Lower lobe of right lung (tissue), 2 donors: ENCODE results near the gene LYZ. TPM values are rescaled to one million over a fixed set of nuclear protein-coding genes. Genes with fewer than 3 reads are reported as not detected.
A peak's percentile ranks its signal among the peaks of the same experiment; 100 is the strongest.

Source experiments
- ATAC-seq, 2 donors: fragments of 200-7000 bp; cut with Tn5 transposase; one replicate each; pipeline ENCODE4 v1.9.1; 2020 to 2022; ENCODE audit warnings: mild to moderate bottlenecking in 2 of 2, moderate library complexity in 2 of 2
- DNase-seq: peaks from one replicate; pipeline ENCODE4 v3.0.0-alpha.2; 2020
- H3K27ac ChIP-seq: fragments of 200-600 bp; one replicate; pipeline ENCODE4 v1.8.0; 2022
- H3K27me3 ChIP-seq: fragments of 200-600 bp; one replicate; pipeline ENCODE4 v1.8.0; 2022; ENCODE audit warnings: low read depth
- H3K36me3 ChIP-seq: fragments of 200-600 bp; one replicate; pipeline ENCODE4 v1.8.0; 2022; ENCODE audit warnings: mild to moderate bottlenecking
- H3K4me1 ChIP-seq: fragments of 200-600 bp; one replicate; pipeline ENCODE4 v1.8.0; 2022
- H3K4me3 ChIP-seq: fragments of 200-600 bp; one replicate; pipeline ENCODE4 v1.8.0; 2022; ENCODE audit warnings: mild to moderate bottlenecking
- H3K9me3 ChIP-seq: fragments of 200-600 bp; one replicate; pipeline ENCODE4 v1.8.0; 2022
- CTCF ChIP-seq: fragments of 200-600 bp; IDR thresholded peaks from one replicate; pipeline ENCODE4 v1.8.0; 2022; ENCODE audit warnings: antibody characterized with exemption, mild to moderate bottlenecking
- intact Hi-C: fragments of 100-400 bp; cut with DNase I; formaldehyde crosslinking; loops from one replicate; pipeline ENCODE4 v1.11.0; 2022
- total RNA-seq: library from RNA; stranded (reverse); fragmentation: NEBNext Ultra II Directional; extraction: Animal tissue kit (Norgen Biotek cat#: 25700); gene quantifications from one replicate; pipeline ENCODE4 v1.2.1, GENCODE V29; 2021
- donor health status: DM: no; HTN: yes; CAD: no; lungs with severe emphysema.

LYZ gene
- total RNA-seq, 1 donor from 2014 or later, result 1,458 TPM

DNA sequence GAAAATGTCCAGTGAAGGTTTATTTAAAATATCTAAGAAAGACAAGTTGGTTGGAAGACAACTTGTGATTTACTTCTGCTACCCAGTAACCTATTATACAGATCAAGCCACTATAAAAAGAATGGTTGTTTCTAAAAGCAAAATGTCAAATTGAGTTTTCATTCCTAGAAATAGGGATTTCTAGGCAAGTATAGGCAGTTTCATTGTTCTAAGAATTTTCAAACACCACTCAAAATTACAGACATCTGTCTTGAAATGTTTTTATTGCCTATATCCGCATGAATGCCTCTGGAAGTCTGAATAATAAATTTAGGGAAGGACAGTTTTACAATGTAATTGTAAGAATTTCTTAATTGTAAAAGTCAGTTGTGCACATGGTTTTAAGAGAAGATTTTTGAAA lies 20.0 kb downstream of the LYZ start:
- intact Hi-C loops, result no loop called here
- Histone ChIP-seq H3K4me3 (no peak overlapping the region), H3K9me3 (no peaks in the 10 kb centered on the region), H3K4me1 (no peaks in the 10 kb centered on the region), H3K36me3 (peaks cover 93% of the 10 kb centered on the region), H3K27ac (no peak overlapping the region), H3K27me3 (no peaks in the 10 kb centered on the region)
- TF ChIP-seq CTCF, result no peak
- ATAC-seq, result no peak
- no peak for DNase-seq

GRCh38 chr12:69383074-69383473 lies 34.9 kb downstream of the LYZ start:
- Histone ChIP-seq H3K27me3 (no peaks in the 10 kb centered on the region), H3K27ac (no peak overlapping the region), H3K9me3 (no peaks in the 10 kb centered on the region), H3K36me3 (peaks cover 16% of the 10 kb centered on the region), H3K4me3 (no peak overlapping the region), H3K4me1 (no peaks in the 10 kb centered on the region)
- no peak for ATAC-seq
- DNase-seq, result no peak
- no peak for TF ChIP-seq CTCF
- intact Hi-C loops, result no loop called here

DNA sequence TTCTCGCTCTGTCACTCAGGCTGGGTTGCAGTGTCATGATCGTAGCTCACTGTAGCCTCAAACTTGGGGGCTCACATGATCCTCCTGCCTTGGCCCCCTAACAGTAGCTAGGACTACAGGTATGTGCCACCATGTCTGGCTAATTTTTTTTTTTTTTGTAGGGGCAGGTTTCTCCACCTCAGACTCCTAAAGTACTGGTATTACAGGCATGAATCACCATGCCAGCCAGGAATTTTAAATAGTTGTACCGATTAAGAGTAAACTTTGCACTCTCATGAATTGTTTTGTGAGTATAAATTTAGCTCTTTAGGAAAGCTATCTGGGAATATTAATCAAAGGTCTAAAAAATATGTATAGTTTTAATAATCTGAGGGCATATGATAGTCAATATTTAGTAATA lies 36.9 kb downstream of the LYZ start:
- H3K4me1 ChIP-seq, result no peaks in the 10 kb centered on the region
- no peak overlapping the region for H3K27ac ChIP-seq
- ATAC-seq (peak in 1 of 2 donors; percentile 87), DNase-seq (no peak)
- H3K36me3 ChIP-seq, result peaks cover 9% of the 10 kb centered on the region
- H3K27me3 ChIP-seq, result no peaks in the 10 kb centered on the region
- no peak for TF ChIP-seq CTCF
- no peaks in the 10 kb centered on the region for H3K9me3 ChIP-seq
- intact Hi-C loops, result no loop called here
- no peak overlapping the region for H3K4me3 ChIP-seq

DNA sequence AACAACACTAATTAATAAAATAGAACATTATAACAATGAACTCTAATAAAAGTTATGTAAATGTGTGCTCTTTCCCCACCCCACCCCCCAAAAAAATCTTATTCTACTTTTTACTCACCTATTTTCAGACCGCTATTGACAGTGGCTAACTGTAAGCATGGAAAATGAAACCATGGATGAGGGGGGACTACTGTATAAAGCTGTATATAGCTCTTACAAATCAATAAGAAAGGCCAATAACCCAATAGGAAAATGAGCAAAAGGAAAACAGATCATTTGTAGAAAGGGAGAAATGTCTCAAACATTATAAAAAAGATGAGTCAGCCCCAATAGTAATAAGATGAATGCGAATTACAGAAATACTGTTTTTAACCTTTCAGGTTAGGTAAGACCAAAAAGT lies 38.7 kb downstream of the LYZ start:
- intact Hi-C loops, result no loop called here
- no peaks in the 10 kb centered on the region for H3K27me3 ChIP-seq
- H3K36me3 ChIP-seq, result no peaks in the 10 kb centered on the region
- no peak for DNase-seq
- no peak overlapping the region for H3K4me3 ChIP-seq
- no peaks in the 10 kb centered on the region for H3K9me3 ChIP-seq
- H3K27ac ChIP-seq, result no peak overlapping the region
- no peak for TF ChIP-seq CTCF
- ATAC-seq, result no peak
- H3K4me1 ChIP-seq, result no peaks in the 10 kb centered on the region

- Histone ChIP-seq H3K36me3 (no peaks in the 10 kb centered on the region), H3K27me3 (no peaks in the 10 kb centered on the region), H3K4me1 (no peaks in the 10 kb centered on the region), H3K4me3 (no peak overlapping the region), H3K9me3 (no peaks in the 10 kb centered on the region), H3K27ac (no peak overlapping the region)
- intact Hi-C loops, result no loop called here
- no peak for ATAC-seq
- peak; percentile 39 for TF ChIP-seq CTCF
- DNase-seq, result no peak
Measured at GRCh38 chr12:69388371-69388770, 40.2 kb downstream of the LYZ start.

- no peak overlapping the region for H3K4me3 ChIP-seq
- H3K27ac ChIP-seq, result no peak overlapping the region
- intact Hi-C loops, result no loop called here
Measured at GRCh38 chr12:69389831-69390230, 41.6 kb downstream of the LYZ start.

More at GRCh38 chr12:69389831-69390230, 41.6 kb downstream of the LYZ start:
- Histone ChIP-seq H3K9me3 (no peaks in the 10 kb centered on the region), H3K4me1 (no peaks in the 10 kb centered on the region), H3K27me3 (no peaks in the 10 kb centered on the region), H3K36me3 (no peaks in the 10 kb centered on the region)
- no peak for ATAC-seq
- no peak for TF ChIP-seq CTCF
- DNase-seq, result no peak
